MCF 10A (cell line): Measurements from ENCODE around the gene CETN2. TPM values are rescaled to one million over a fixed set of nuclear protein-coding genes. Genes with fewer than 3 reads are reported as not detected.

ENCODE experiments used
- total RNA-seq: library from RNA; stranded (reverse); gene quantifications from 2 replicates; pipeline ENCODE4 v1.2.3, GENCODE V29; 2022

The CETN2 gene
- total RNA-seq, 1 experiment from 2014 or later = 22.5 TPM

Other genes with a start within 250 kb of the CETN2 start
- gene GABRQ, start 192.9 kb downstream of the CETN2 start, total RNA-seq = 0.05 TPM in 1 of 2 replicates, not detected in the other
- not detected in 2 replicates for gene MAGEA3, start 132.0 kb downstream of the CETN2 start, total RNA-seq
- gene CSAG2, start 121.5 kb downstream of the CETN2 start, total RNA-seq = not detected in 2 replicates
- gene MAGEA2B, start 116.1 kb downstream of the CETN2 start, total RNA-seq = not detected in 2 replicates
- gene CSAG1, start 97.0 kb downstream of the CETN2 start, total RNA-seq = not detected in 2 replicates
- gene MAGEA12, start 97.0 kb downstream of the CETN2 start, total RNA-seq = not detected in 2 replicates
- not detected in 2 replicates for gene MAGEA2, start 76.9 kb downstream of the CETN2 start, total RNA-seq
- gene CSAG3, start 71.5 kb downstream of the CETN2 start, total RNA-seq = not detected in 2 replicates
- gene MAGEA6, start 61.1 kb downstream of the CETN2 start, total RNA-seq = not detected in 2 replicates
- gene NSDHL, start 306 bp upstream of the CETN2 start, total RNA-seq = 12.8 and 13.7 TPM in 2 replicates
- 14.2 and 17.8 TPM in 2 replicates for gene ZNF185, start 67.3 kb upstream of the CETN2 start, total RNA-seq
- not detected in 2 replicates for gene PNMA5, start 163.4 kb upstream of the CETN2 start, total RNA-seq
- not detected in 2 replicates for gene PNMA3, start 225.7 kb upstream of the CETN2 start, total RNA-seq
- gene PNMA6A, start 241.7 kb upstream of the CETN2 start, total RNA-seq = not detected in 2 replicates